IPS DF 6.9 (cell line): Measurements from ENCODE around the gene UCK1.

Experiments used
- DNase-seq: peaks from one replicate; pipeline ENCODE4 v3.0.0-alpha.2; 2013; ENCODE audit warnings: low read depth, low spot score
- H3K27ac ChIP-seq: one replicate; pipeline ENCODE4 v1.5.1; 2013; ENCODE audit warnings: low read length, control low read depth
- H3K27me3 ChIP-seq: 2 replicates; pipeline ENCODE4 v1.6.1; 2013; ENCODE audit warnings: mild to moderate bottlenecking, low read length; ENCODE audit not compliant: control insufficient read depth, insufficient read depth
- H3K36me3 ChIP-seq: 2 replicates; pipeline ENCODE4 v1.6.1; 2013; ENCODE audit warnings: low read length; ENCODE audit not compliant: control insufficient read depth, insufficient read depth
- H3K4me1 ChIP-seq: 2 replicates; pipeline ENCODE4 v1.6.1; 2013; ENCODE audit warnings: low read length; ENCODE audit not compliant: control insufficient read depth, insufficient read depth
- H3K4me3 ChIP-seq: 2 replicates; pipeline ENCODE4 v1.5.1; 2013; ENCODE audit warnings: mild to moderate bottlenecking, low read length
- H3K9me3 ChIP-seq: 2 replicates; pipeline ENCODE4 v1.6.1; 2013; ENCODE audit warnings: low read length, inconsistent platforms; ENCODE audit not compliant: control insufficient read depth, insufficient read depth
- WGBS: extraction: QIAGEN DNeasy Blood & Tissue Kit; methylation state at CpG from one replicate; pipeline ENCODE4 v1.1.7; 2013; ENCODE audit warnings: mixed read lengths, missing lambda C conversion rate; ENCODE audit not compliant: insufficient read length, insufficient coverage; 5-methylcytosine and 5-hydroxymethylcytosine counted together

Gene UCK1

GRCh38 chr9:131530920-131531832 lies at the start of gene UCK1:
Gene UCK1 (minus strand): TSS chr9:131531263. CDS start chr9:131531174, 89 bp downstream.
- no CpG with 5 or more reads among the region's 103 CpGs for WGBS
- peaks cover 3% of the 10 kb centered on the region; the same call in 1 of the 2 replicates for H3K4me1 ChIP-seq
- peaks cover 23% of the 10 kb centered on the region for H3K36me3 ChIP-seq
- DNase-seq, result peak; percentile 50
- H3K27me3 ChIP-seq, result no peaks in the 10 kb centered on the region
- peak within 1 kb of the TSS; percentile 91 for H3K4me3 ChIP-seq
- H3K27ac ChIP-seq, result no peak within 1 kb of the TSS
- no peaks in the 10 kb centered on the region for H3K9me3 ChIP-seq

GRCh38 chr9:131580358-131580757 lies 49.3 kb upstream of the UCK1 start:
- Histone ChIP-seq H3K27ac (no peak overlapping the region), H3K4me1 (no peaks in the 10 kb centered on the region; the same call in 1 of the 2 replicates), H3K4me3 (no peak overlapping the region), H3K36me3 (peaks cover 31% of the 10 kb centered on the region), H3K9me3 (no peaks in the 10 kb centered on the region), H3K27me3 (no peaks in the 10 kb centered on the region)
- no peak for DNase-seq
- WGBS, result no CpG with 5 or more reads among the region's 9 CpGs

- Histone ChIP-seq H3K4me3 (no peak overlapping the region), H3K9me3 (no peaks in the 10 kb centered on the region), H3K27ac (no peak overlapping the region), H3K36me3 (peaks cover 31% of the 10 kb centered on the region), H3K27me3 (no peaks in the 10 kb centered on the region), H3K4me1 (no peaks in the 10 kb centered on the region; the same call in 1 of the 2 replicates)
- WGBS, result no CpG with 5 or more reads among the region's 8 CpGs
- DNase-seq, result no peak
These were observed 48.7 kb upstream of the UCK1 start for GRCh38 chr9:131579789-131580211.

- no CpG with 5 or more reads among the region's 26 CpGs for WGBS
- no peak for DNase-seq
- Histone ChIP-seq H3K27me3 (no peaks in the 10 kb centered on the region), H3K27ac (no peak overlapping the region), H3K4me1 (no peaks in the 10 kb centered on the region; the same call in 1 of the 2 replicates), H3K4me3 (no peak overlapping the region), H3K9me3 (no peaks in the 10 kb centered on the region), H3K36me3 (peaks cover 28% of the 10 kb centered on the region)
These were observed 47.9 kb upstream of the UCK1 start for GRCh38 chr9:131578731-131579504.

- Histone ChIP-seq H3K9me3 (no peaks in the 10 kb centered on the region), H3K27ac (no peak overlapping the region), H3K27me3 (no peaks in the 10 kb centered on the region), H3K4me3 (no peak overlapping the region), H3K36me3 (peaks cover 28% of the 10 kb centered on the region), H3K4me1 (no peaks in the 10 kb centered on the region; the same call in 1 of the 2 replicates)
- DNase-seq, result no peak
- WGBS, result no CpG with 5 or more reads among the region's 13 CpGs
These were observed 47.0 kb upstream of the UCK1 start for GRCh38 chr9:131578021-131578420.

GRCh38 chr9:131577005-131578000 lies 46.2 kb upstream of the UCK1 start:
- DNase-seq, result no peak
- peaks cover 25% of the 10 kb centered on the region; the same call in 1 of the 2 replicates for H3K36me3 ChIP-seq
- no peak overlapping the region for H3K4me3 ChIP-seq
- H3K9me3 ChIP-seq, result no peaks in the 10 kb centered on the region
- H3K27ac ChIP-seq, result no peak overlapping the region
- H3K27me3 ChIP-seq, result no peaks in the 10 kb centered on the region
- H3K4me1 ChIP-seq, result no peaks in the 10 kb centered on the region; the same call in 1 of the 2 replicates
- no CpG with 5 or more reads among the region's 25 CpGs for WGBS

GRCh38 chr9:131575946-131576853 lies 45.1 kb upstream of the UCK1 start:
- H3K9me3 ChIP-seq, result no peaks in the 10 kb centered on the region
- H3K4me3 ChIP-seq, result no peak overlapping the region
- no peaks in the 10 kb centered on the region; the same call in 1 of the 2 replicates for H3K4me1 ChIP-seq
- H3K27me3 ChIP-seq, result no peaks in the 10 kb centered on the region
- peaks cover 23% of the 10 kb centered on the region; the same call in 1 of the 2 replicates for H3K36me3 ChIP-seq
- H3K27ac ChIP-seq, result no peak overlapping the region
- no CpG with 5 or more reads among the region's 23 CpGs for WGBS
- no peak for DNase-seq

- Histone ChIP-seq H3K4me1 (no peaks in the 10 kb centered on the region; the same call in 1 of the 2 replicates), H3K36me3 (peaks cover 18% of the 10 kb centered on the region; the same call in 1 of the 2 replicates)
- no CpG with 5 or more reads among the region's 17 CpGs for WGBS
These were observed 43.9 kb upstream of the UCK1 start for GRCh38 chr9:131574730-131575640.

More at GRCh38 chr9:131574730-131575640, 43.9 kb upstream of the UCK1 start:
- H3K27me3 ChIP-seq, result no peaks in the 10 kb centered on the region
- H3K27ac ChIP-seq, result no peak overlapping the region
- H3K9me3 ChIP-seq, result no peaks in the 10 kb centered on the region
- DNase-seq, result no peak
- no peak overlapping the region for H3K4me3 ChIP-seq
